Uterus (tissue), 2 donors: ENCODE measurements around the gene LHPP.

Experiments
- POLR2A ChIP-seq, 2 donors: fragments of 450-650 bp; IDR thresholded peaks; one replicate each; pipeline ENCODE4 v1.6.1; 2016; ENCODE audit warnings: antibody characterized with exemption in 2 of 2, mild to moderate bottlenecking in 1 of 2, moderate library complexity in 1 of 2
- TF ChIP-seq, protein P1 (sequence below), 4 experiments: fragments of 200-600 bp in 2 of 4; fragments of 450-650 bp in 2 of 4; sonication (generic) in 2 of 4; IDR thresholded peaks; one replicate each; pipeline ENCODE4 v1.5.1; 2016 to 2019; ENCODE audit warnings: antibody characterized with exemption in 4 of 4, mild to moderate bottlenecking in 2 of 4, moderate library complexity in 1 of 4

DNA sequence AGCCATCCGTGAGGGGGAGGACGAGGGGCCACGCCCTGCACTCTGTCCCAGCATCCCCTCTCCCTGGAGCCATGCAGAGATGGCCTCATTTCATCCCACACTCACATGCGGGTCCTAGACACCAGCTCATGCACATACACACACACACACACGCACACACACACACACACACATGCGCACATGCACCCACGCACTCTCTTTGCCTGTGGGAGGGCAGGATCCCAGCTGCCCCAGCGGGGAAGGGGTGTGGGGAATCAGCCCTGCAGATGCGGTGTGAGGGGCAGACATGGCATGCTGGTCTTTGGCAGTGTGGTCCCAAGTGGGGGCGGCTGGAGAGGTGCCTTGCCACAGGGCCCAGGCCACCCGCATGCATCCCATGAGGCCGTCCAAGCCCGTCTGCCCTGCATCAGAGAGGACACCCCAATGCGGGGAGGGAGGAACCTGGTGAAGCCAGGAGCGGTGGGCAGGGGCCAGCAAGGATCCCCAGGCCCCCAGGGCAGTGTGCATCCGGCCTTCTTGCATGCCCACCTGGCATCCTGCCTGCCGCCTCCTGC, 68.1 kb downstream of the LHPP start:
- TF ChIP-seq, protein P1, sequence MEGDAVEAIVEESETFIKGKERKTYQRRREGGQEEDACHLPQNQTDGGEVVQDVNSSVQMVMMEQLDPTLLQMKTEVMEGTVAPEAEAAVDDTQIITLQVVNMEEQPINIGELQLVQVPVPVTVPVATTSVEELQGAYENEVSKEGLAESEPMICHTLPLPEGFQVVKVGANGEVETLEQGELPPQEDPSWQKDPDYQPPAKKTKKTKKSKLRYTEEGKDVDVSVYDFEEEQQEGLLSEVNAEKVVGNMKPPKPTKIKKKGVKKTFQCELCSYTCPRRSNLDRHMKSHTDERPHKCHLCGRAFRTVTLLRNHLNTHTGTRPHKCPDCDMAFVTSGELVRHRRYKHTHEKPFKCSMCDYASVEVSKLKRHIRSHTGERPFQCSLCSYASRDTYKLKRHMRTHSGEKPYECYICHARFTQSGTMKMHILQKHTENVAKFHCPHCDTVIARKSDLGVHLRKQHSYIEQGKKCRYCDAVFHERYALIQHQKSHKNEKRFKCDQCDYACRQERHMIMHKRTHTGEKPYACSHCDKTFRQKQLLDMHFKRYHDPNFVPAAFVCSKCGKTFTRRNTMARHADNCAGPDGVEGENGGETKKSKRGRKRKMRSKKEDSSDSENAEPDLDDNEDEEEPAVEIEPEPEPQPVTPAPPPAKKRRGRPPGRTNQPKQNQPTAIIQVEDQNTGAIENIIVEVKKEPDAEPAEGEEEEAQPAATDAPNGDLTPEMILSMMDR (IDR thresholded peaks at IDR 0.05), result no peak
- no peak for TF ChIP-seq POLR2A (IDR thresholded peaks at IDR 0.05)
